Uterus (tissue), 2 donors: ENCODE measurements around the gene OR12D2.

Experiments
- CTCF ChIP-seq, 4 experiments: fragments of 200-600 bp in 2 of 4; fragments of 450-650 bp in 2 of 4; sonication (generic) in 2 of 4; IDR thresholded peaks; one replicate each; pipeline ENCODE4 v1.5.1; 2016 to 2019; ENCODE audit warnings: antibody characterized with exemption in 4 of 4, mild to moderate bottlenecking in 2 of 4, moderate library complexity in 1 of 4
- POLR2A ChIP-seq, 2 donors: fragments of 450-650 bp; IDR thresholded peaks; one replicate each; pipeline ENCODE4 v1.6.1; 2016; ENCODE audit warnings: antibody characterized with exemption in 2 of 2, mild to moderate bottlenecking in 1 of 2, moderate library complexity in 1 of 2

GRCh38 chr6:29376003-29376402 is 19.4 kb upstream of the OR12D2 start:
- TF ChIP-seq CTCF (IDR thresholded peaks at IDR 0.05) (no peak), POLR2A (IDR thresholded peaks at IDR 0.05) (no peak)
